Measurements from ENCODE around the gene C1QTNF1. TPM values are rescaled to one million over a fixed set of nuclear protein-coding genes. Genes with fewer than 3 reads are reported as not detected.
A peak's percentile ranks its signal among the peaks of the same experiment; 100 is the strongest.

C1QTNF1 gene
- total RNA-seq, 2 donors from 2014 or later = 445 to 518 TPM

GRCh38 chr17:78991017-78991738 is 32.8 kb upstream of the C1QTNF1 start:
- peaks cover 31% of the 10 kb centered on the region for H3K36me3 ChIP-seq

GRCh38 chr17:78991906-78992532 is 31.9 kb upstream of the C1QTNF1 start:
- no peaks in the 10 kb centered on the region for H3K27me3 ChIP-seq (replicated peaks; ENCODE audit: insufficient read depth)
- peaks cover 35% of the 10 kb centered on the region for H3K36me3 ChIP-seq
- no peak overlapping the region for H3K4me3 ChIP-seq
- H3K9me3 ChIP-seq = no peaks in the 10 kb centered on the region
- ATAC-seq (ENCODE audit: insufficient number of reproducible peaks, low FRiP score, low read depth) (no peak), DNase-seq (ENCODE audit: low spot score) (no peak)
- TF ChIP-seq, protein P1, sequence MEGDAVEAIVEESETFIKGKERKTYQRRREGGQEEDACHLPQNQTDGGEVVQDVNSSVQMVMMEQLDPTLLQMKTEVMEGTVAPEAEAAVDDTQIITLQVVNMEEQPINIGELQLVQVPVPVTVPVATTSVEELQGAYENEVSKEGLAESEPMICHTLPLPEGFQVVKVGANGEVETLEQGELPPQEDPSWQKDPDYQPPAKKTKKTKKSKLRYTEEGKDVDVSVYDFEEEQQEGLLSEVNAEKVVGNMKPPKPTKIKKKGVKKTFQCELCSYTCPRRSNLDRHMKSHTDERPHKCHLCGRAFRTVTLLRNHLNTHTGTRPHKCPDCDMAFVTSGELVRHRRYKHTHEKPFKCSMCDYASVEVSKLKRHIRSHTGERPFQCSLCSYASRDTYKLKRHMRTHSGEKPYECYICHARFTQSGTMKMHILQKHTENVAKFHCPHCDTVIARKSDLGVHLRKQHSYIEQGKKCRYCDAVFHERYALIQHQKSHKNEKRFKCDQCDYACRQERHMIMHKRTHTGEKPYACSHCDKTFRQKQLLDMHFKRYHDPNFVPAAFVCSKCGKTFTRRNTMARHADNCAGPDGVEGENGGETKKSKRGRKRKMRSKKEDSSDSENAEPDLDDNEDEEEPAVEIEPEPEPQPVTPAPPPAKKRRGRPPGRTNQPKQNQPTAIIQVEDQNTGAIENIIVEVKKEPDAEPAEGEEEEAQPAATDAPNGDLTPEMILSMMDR (IDR thresholded peaks at IDR 0.05) = no peak
- H3K27ac ChIP-seq = no peak overlapping the region
- H3K4me1 ChIP-seq (ENCODE audit: control insufficient read depth in 1 of 2, low read depth in 2 of 2) = peaks cover 0 to 41% of the 10 kb centered on the region in 2 donors

More at GRCh38 chr17:78991017-78991738, 32.8 kb upstream of the C1QTNF1 start:
- peaks cover 5 to 41% of the 10 kb centered on the region in 2 donors for H3K4me1 ChIP-seq (ENCODE audit: control insufficient read depth in 1 of 2, low read depth in 2 of 2)
- TF ChIP-seq, protein P1 (IDR thresholded peaks at IDR 0.05) = no peak
- H3K27ac ChIP-seq = no peak overlapping the region
- no peaks in the 10 kb centered on the region for H3K9me3 ChIP-seq
- no peak overlapping the region for H3K4me3 ChIP-seq
- ATAC-seq (ENCODE audit: insufficient number of reproducible peaks, low FRiP score, low read depth) = no peak
- H3K27me3 ChIP-seq (replicated peaks; ENCODE audit: insufficient read depth) = no peaks in the 10 kb centered on the region
- no peak for DNase-seq (ENCODE audit: low spot score)

GRCh38 chr17:78992542-78993212 is 31.3 kb upstream of the C1QTNF1 start:
- no peak overlapping the region for H3K4me3 ChIP-seq
- H3K9me3 ChIP-seq = no peaks in the 10 kb centered on the region
- H3K27ac ChIP-seq = no peak overlapping the region
- peaks cover 40% of the 10 kb centered on the region for H3K36me3 ChIP-seq
- TF ChIP-seq, protein P1 (IDR thresholded peaks at IDR 0.05) = no peak
- ATAC-seq (ENCODE audit: insufficient number of reproducible peaks, low FRiP score, low read depth) (no peak), DNase-seq (ENCODE audit: low spot score) (no peak)
- no peaks in the 10 kb centered on the region for H3K27me3 ChIP-seq (replicated peaks; ENCODE audit: insufficient read depth)
- H3K4me1 ChIP-seq (ENCODE audit: control insufficient read depth in 1 of 2, low read depth in 2 of 2) = peaks cover 3 to 38% of the 10 kb centered on the region in 2 donors

GRCh38 chr17:78993241-78993956 is 30.6 kb upstream of the C1QTNF1 start:
- peaks cover 40% of the 10 kb centered on the region for H3K36me3 ChIP-seq
- TF ChIP-seq, protein P1 (IDR thresholded peaks at IDR 0.05) = peak; percentile 82
- H3K9me3 ChIP-seq = no peaks in the 10 kb centered on the region
- H3K27ac ChIP-seq = no peak overlapping the region
- DNase-seq (ENCODE audit: low spot score) (no peak), ATAC-seq (ENCODE audit: insufficient number of reproducible peaks, low FRiP score, low read depth) (no peak)
- peaks cover 7 to 40% of the 10 kb centered on the region in 2 donors for H3K4me1 ChIP-seq (ENCODE audit: control insufficient read depth in 1 of 2, low read depth in 2 of 2)
- no peaks in the 10 kb centered on the region for H3K27me3 ChIP-seq (replicated peaks; ENCODE audit: insufficient read depth)
- no peak overlapping the region for H3K4me3 ChIP-seq

Measured in thoracic aorta (tissue), 2 donors.